ENCODE data around the gene SH3BP4. TPM values are rescaled to one million over a fixed set of nuclear protein-coding genes. Genes with fewer than 3 reads are reported as not detected.

The SH3BP4 gene
- total and polyA plus RNA-seq, 2 of the 8 experiments (the other 6 are each of a cell fraction or from before 2014, with no cell fraction given) = 28.3 to 35.4 TPM

DNA sequence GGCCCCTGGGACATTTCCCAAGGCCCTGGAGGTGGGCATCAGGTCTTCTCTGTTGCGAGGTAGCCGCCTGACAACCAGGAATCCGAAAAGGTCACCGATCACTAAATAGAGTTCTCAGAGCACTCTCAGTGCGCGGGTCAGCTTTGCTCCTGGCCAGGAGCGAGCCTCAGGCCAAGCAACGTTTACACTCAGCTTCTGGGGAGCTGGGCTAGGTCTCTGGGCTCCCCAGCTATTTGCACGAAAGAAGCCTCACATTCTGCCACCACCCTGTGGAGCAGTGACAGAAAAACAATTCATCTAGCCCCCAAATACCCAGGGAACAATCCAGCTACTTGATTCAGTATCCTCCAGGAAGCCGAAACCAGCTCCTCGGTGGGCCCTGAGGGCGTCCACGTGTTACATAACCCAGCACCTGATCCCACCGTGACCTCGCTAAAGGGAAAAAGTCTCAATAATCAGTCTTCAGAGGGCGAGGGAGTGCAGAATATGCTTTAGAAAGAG lies 3.3 kb downstream of the SH3BP4 start:
- H2BK12ac ChIP-seq (ENCODE audit: low read depth, low read length) = peak overlapping the region; percentile 93
- POLR2A ChIA-PET (ENCODE audit: partially characterized antibody) = interaction anchor here (0.8 to 1.9 kb wide), 4 partner anchors 9 to 54 kb away, joined by 3 to 6 read pairs (median 4); no protein-coding TSS in a partner anchor
- WGBS, 2 experiments (ENCODE audit: extremely low coverage in 1 of 2, insufficient coverage in 1 of 2, insufficient read length in 1 of 2, insufficient replicate concordance in 2 of 2, low coverage in 1 of 2, low lambda C conversion rate in 2 of 2, missing lambda C conversion rate in 1 of 2) = 47% methylated on average over 16 of the region's 16 CpGs; no CpG with 5 or more reads in 1 of the 2 experiments
- H3K4me2 ChIP-seq (ENCODE audit: insufficient read depth in 1 of 2, low read depth in 2 of 2, low read length in 2 of 2) = peak overlapping the region; percentile 76 to 82; a peak in 3 of 4 replicates
- no peak for TF ChIP-seq GTF2F1 (IDR thresholded peaks at IDR 0.05; ENCODE audit: borderline replicate concordance, low read depth, low read length)
- peak in 1 of 2 experiments; percentile 20; a peak in 1 of 4 replicates for TF ChIP-seq RAD21 (IDR thresholded peaks at IDR 0.05 in 1 of 2, conservative IDR thresholded peaks at IDR 0.05 in 1 of 2; ENCODE audit: low read depth in 2 of 2, low read length in 2 of 2)
- no peak overlapping the region for H3K4ac ChIP-seq (replicated peaks; ENCODE audit: insufficient read length, low read depth, low read length)
- no peaks in the 10 kb centered on the region; a peak in 1 of 8 replicates for H3K36me3 ChIP-seq (ENCODE audit: control insufficient read depth in 2 of 4, insufficient read depth in 4 of 4, low read length in 3 of 4)
- peaks cover 36 to 71% of the 10 kb centered on the region in 2 experiments for H3K79me2 ChIP-seq (ENCODE audit: control insufficient read depth in 1 of 2, insufficient read depth in 2 of 2, low read length in 2 of 2)
- peak overlapping the region; percentile 12; the same call in 1 of the 2 replicates for H2BK15ac ChIP-seq (ENCODE audit: low read length)
- H2BK120ac ChIP-seq (replicated peaks; ENCODE audit: low read depth, low read length) = no peak overlapping the region
- no peak overlapping the region for H3K23ac ChIP-seq (ENCODE audit: insufficient read length)
- peak overlapping the region; percentile 13 for H4K5ac ChIP-seq (ENCODE audit: insufficient read length, low read depth, low read length)
- no peak overlapping the region for H3K14ac ChIP-seq (ENCODE audit: insufficient read length)
- H2AK5ac ChIP-seq (ENCODE audit: low read depth, low read length) = peak overlapping the region; percentile 91; the same call in 1 of the 2 replicates
- peaks cover 19 to 36% (median 31%) of the 10 kb centered on the region in 4 experiments for H3K4me1 ChIP-seq (replicated peaks in 1 of 4; ENCODE audit: control insufficient read depth in 3 of 4, insufficient read depth in 4 of 4, low read length in 3 of 4)
- peaks cover 18% of the 10 kb centered on the region for H3K23me2 ChIP-seq (ENCODE audit: low read depth, low read length)
- H3K18ac ChIP-seq (ENCODE audit: extremely low read depth, low read length) = peak overlapping the region; percentile 87
- H4K20me1 ChIP-seq (replicated peaks in 1 of 2; ENCODE audit: control insufficient read depth in 1 of 2, insufficient read depth in 2 of 2, low read length in 2 of 2) = peaks cover 6 to 11% of the 10 kb centered on the region in 2 experiments
- H2BK20ac ChIP-seq (ENCODE audit: low read length) = peak overlapping the region; percentile 18; the same call in 1 of the 2 replicates
- peaks cover 2% of the 10 kb centered on the region; the same call in 1 of the 2 replicates for H3K79me1 ChIP-seq (ENCODE audit: low read depth, low read length)
- no peak overlapping the region for H3K56ac ChIP-seq (replicated peaks; ENCODE audit: insufficient read length, low read depth, low read length)
- no peak for FAIRE-seq
- peak overlapping the region; percentile 87 for H2BK5ac ChIP-seq (ENCODE audit: low read depth, low read length)
- peaks cover 2 to 9% (median 7%) of the 10 kb centered on the region in 4 experiments for H3K27me3 ChIP-seq (replicated peaks in 1 of 4; ENCODE audit: control insufficient read depth in 3 of 4, extremely low read depth in 1 of 4, insufficient read depth in 3 of 4, low read length in 3 of 4)
- no peaks in the 10 kb centered on the region for H3K9me3 ChIP-seq (ENCODE audit: insufficient read depth in 2 of 2, low read depth in 1 of 2, low read length in 1 of 2)
- CTCF ChIA-PET (ENCODE audit: partially characterized antibody) = interaction anchor here (0.6 to 2.2 kb wide), 16 partner anchors 14 to 1242 kb away, joined by 3 to 8 read pairs (median 4); partner anchors contain the start of gene UGT1A5
- H4K91ac ChIP-seq (replicated peaks; ENCODE audit: insufficient read length, low read length) = peak overlapping the region; percentile 25
- H3K27ac ChIP-seq (ENCODE audit: low read depth, low read length) = 0 out of 2 replicates have a peak overlapping the region, but pooled peaks have one; percentile 11
- peak overlapping the region; percentile 25 to 89 (median 56); a peak in 7 of 8 replicates for H3K4me3 ChIP-seq (ENCODE audit: extremely low read depth in 1 of 4, insufficient read depth in 2 of 4, low read depth in 3 of 4, low read length in 4 of 4)
- no peak for DNase-seq (ENCODE audit: low read depth in 1 of 2, low spot score in 2 of 2)
- H2AFZ ChIP-seq (ENCODE audit: low read length) = no peak overlapping the region
- H3K9ac ChIP-seq (replicated peaks in 1 of 4; ENCODE audit: extremely low read depth in 1 of 4, low read depth in 3 of 4, low read length in 3 of 4) = no peak overlapping the region; a peak in 3 of 7 replicates
- H4K8ac ChIP-seq (ENCODE audit: extremely low read depth, insufficient read depth, low read length) = no peak overlapping the region
